Measurements from ENCODE around the gene NPIPB2.
"Not testable (repeated sequence)": the region's sequence is repeated elsewhere in the genome, so short reads cannot be mapped to it uniquely, and the experiment has no call there.

Gene NPIPB2

DNA sequence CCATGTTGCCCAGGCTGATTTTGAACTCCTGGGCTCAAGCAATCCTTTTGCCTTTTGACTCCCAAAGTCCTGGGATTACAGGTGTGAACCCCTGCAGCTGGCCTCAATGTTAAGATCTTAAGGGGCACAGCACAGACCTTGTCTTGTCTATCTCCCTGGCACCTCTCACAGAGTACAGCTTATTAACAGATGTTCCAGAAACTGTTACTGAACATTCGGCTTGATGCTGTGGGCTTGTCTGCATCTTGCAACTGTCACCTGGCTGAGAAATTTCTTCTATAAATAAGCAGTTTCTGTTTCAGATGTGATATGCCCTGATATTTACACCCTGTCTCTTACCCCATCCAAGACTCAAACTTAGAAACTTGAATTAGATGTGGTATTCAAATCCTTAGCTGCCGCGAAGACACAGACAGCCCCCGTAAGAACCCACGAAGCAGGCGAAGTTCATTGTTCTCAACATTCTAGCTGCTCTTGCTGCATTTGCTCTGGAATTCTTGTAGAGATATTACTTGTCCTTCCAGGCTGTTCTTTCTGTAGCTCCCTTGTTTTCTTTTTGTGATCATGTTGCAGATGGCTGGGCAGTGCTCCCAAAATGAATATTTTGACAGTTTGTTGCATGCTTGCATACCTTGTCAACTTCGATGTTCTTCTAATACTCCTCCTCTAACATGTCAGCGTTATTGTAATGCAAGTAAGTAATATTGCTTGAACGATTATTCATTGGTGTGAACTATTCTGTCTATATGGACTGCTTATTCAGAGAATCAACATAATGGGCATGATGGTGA is 23.1 kb upstream of the NPIPB2 start, which contains the start of gene TNFRSF17:
TNFRSF17 (plus strand) TSS at position 450 of the 791 bp plus-strand sequence; CDS start at position 565, 115 bp downstream.
- TF ChIP-seq, protein P1, sequence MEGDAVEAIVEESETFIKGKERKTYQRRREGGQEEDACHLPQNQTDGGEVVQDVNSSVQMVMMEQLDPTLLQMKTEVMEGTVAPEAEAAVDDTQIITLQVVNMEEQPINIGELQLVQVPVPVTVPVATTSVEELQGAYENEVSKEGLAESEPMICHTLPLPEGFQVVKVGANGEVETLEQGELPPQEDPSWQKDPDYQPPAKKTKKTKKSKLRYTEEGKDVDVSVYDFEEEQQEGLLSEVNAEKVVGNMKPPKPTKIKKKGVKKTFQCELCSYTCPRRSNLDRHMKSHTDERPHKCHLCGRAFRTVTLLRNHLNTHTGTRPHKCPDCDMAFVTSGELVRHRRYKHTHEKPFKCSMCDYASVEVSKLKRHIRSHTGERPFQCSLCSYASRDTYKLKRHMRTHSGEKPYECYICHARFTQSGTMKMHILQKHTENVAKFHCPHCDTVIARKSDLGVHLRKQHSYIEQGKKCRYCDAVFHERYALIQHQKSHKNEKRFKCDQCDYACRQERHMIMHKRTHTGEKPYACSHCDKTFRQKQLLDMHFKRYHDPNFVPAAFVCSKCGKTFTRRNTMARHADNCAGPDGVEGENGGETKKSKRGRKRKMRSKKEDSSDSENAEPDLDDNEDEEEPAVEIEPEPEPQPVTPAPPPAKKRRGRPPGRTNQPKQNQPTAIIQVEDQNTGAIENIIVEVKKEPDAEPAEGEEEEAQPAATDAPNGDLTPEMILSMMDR (IDR thresholded peaks at IDR 0.05), result no peak
- Histone ChIP-seq H3K36me3 (no peaks in the 10 kb centered on the region), H3K9me3 (no peaks in the 10 kb centered on the region), H3K27me3 (no peaks in the 10 kb centered on the region), H3K27ac (no peak within 1 kb of the TSS), H3K4me1 (ENCODE audit: control insufficient read depth in 1 of 2, insufficient read depth in 1 of 2, low read depth in 1 of 2, low read length in 1 of 2) (no peaks in the 10 kb centered on the region), H3K4me3 (ENCODE audit: low read depth in 1 of 2, low read length in 1 of 2) (no peak within 1 kb of the TSS)

DNA sequence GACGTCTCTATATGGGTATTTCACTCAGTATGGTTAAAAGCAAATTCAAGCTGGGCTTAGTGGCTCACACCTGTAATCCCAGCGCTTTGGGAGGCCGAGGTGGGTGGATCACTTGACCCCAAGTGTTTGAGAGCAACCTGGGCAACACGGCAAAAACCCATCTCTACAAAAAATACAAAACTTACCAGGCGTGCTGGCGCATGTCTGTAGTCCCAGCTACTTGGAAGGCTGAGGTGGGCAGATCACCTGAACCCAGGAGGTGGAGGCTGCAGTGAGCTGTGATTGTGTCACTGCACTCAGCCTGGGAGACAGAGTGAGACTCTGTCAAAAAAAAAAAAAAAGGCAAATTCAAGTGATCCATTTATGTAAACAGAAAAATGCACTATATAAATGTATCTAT is 21.9 kb upstream of the NPIPB2 start:
- no peaks in the 10 kb centered on the region for H3K4me1 ChIP-seq (ENCODE audit: control insufficient read depth in 1 of 2, insufficient read depth in 1 of 2, low read depth in 1 of 2, low read length in 1 of 2)
- H3K27me3 ChIP-seq, result no peaks in the 10 kb centered on the region
- no peaks in the 10 kb centered on the region for H3K36me3 ChIP-seq
- no peak overlapping the region for H3K4me3 ChIP-seq (ENCODE audit: low read depth in 1 of 2, low read length in 1 of 2)
- TF ChIP-seq, protein P1 (IDR thresholded peaks at IDR 0.05), result no peak
- no peak overlapping the region for H3K27ac ChIP-seq
- no peaks in the 10 kb centered on the region for H3K9me3 ChIP-seq

DNA sequence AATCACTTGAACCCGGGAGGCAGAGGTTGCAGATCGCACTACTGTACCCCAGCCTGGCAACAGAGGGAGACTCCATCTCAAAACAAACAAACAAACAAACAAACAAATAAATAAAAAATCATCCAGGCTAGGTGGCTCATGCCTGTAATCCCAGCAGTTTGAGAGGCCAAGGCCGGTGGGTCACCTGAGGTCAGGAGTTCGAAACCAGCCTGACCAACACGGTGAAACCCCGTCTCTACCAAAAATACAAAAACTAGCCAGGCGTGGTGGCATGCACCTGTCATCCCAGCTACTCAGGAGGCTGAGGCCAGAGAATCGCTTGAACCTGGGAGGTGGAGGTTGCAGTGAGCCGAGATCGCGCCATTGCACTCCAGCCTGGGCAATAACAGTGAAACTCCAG is 21.1 kb upstream of the NPIPB2 start:
- H3K27me3 ChIP-seq; H3K27ac ChIP-seq; H3K4me1 ChIP-seq (ENCODE audit: control insufficient read depth in 1 of 2, insufficient read depth in 1 of 2, low read depth in 1 of 2, low read length in 1 of 2); H3K4me3 ChIP-seq (ENCODE audit: low read depth in 1 of 2, low read length in 1 of 2); H3K36me3 ChIP-seq; H3K9me3 ChIP-seq: not testable (repeated sequence)

DNA sequence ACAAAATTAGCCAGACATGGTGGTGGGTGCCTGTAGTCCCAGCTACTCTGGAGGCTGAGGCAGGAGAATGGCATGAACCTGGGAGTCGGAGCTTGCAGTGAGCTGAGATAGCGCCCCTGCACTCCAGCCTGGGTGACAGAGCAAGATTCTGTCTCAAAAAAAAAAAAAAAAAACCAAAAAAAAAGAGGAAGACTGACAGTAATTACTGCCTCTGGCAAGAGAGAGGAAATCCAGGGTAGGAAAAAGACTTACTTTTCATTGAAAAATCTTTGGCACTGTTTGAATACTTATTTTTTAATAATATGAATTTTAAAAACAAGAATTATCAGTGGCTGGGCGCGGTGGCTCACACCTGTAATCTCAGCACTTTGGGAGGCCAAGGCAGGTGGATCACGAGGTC is 20.6 kb upstream of the NPIPB2 start:
- not testable (repeated sequence) for H3K4me3 ChIP-seq (ENCODE audit: low read depth in 1 of 2, low read length in 1 of 2); H3K27ac ChIP-seq; H3K9me3 ChIP-seq; H3K27me3 ChIP-seq; H3K36me3 ChIP-seq; H3K4me1 ChIP-seq (ENCODE audit: control insufficient read depth in 1 of 2, insufficient read depth in 1 of 2, low read depth in 1 of 2, low read length in 1 of 2)

DNA sequence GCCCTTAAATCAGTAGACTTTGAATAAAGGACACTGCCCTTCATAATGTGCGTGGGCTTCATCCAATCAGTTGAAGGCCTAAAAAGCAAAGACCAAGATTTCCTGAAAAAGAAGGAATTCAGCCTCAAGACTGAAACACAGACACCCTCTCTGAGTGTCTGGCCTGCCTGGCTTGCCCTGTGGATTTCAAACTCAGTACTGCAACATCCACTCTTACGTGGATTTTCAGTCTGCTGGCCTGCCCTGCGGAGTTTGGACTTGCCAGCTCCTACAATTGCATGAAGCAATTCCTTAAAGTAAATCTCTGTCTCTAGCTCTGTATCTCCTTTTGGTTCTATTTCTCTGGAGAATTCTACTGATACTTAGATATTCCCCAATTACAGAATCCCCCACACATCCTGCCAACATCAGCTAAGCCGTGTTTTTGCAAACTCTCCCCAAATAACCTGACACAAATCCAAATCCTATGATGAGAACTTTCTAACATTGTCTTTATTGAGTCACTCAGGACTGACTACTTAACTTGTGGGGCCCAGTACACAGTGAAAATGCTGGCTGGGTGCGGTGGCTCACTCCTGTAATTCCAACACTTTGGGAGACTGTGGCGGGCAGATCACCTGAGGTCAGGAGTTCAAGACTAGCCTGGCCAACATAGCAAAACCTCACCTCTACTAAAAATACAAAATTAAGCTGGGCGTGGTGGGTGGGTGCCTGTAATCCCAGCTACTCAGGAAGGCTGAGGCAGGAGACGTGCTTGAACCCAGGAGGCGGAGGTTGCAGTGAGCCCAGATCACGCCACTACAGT is 15.9 kb upstream of the NPIPB2 start:
- no peaks in the 10 kb centered on the region for H3K4me1 ChIP-seq (ENCODE audit: control insufficient read depth in 1 of 2, insufficient read depth in 1 of 2, low read depth in 1 of 2, low read length in 1 of 2)
- H3K36me3 ChIP-seq, result no peaks in the 10 kb centered on the region
- H3K27ac ChIP-seq, result no peak overlapping the region
- no peak overlapping the region for H3K4me3 ChIP-seq (ENCODE audit: low read depth in 1 of 2, low read length in 1 of 2)
- no peaks in the 10 kb centered on the region for H3K27me3 ChIP-seq
- H3K9me3 ChIP-seq, result no peaks in the 10 kb centered on the region
- TF ChIP-seq, protein P1 (IDR thresholded peaks at IDR 0.05), result no peak

DNA sequence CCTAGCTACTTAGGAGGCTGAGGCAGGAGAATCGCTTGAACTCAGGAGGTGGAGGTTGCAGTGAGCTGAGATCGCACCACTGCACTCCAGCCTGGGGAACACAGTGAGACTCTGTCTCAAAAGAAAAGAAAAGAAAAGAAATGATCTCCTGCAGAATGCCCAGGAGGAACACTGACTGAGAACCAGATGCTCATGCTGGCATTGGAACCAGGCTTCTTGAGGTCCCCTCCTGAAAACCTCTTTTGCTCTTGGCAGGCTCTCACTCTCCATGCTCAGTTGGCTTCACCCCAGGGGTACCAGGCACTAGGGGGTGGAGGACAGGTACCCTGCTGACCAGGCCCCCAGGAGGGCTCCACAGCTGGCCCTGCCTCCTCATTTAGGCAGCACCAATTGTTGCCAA is 14.7 kb upstream of the NPIPB2 start:
- no peak overlapping the region for H3K4me3 ChIP-seq (ENCODE audit: low read depth in 1 of 2, low read length in 1 of 2)
- TF ChIP-seq, protein P1 (IDR thresholded peaks at IDR 0.05), result no peak
- no peaks in the 10 kb centered on the region for H3K36me3 ChIP-seq
- H3K9me3 ChIP-seq, result no peaks in the 10 kb centered on the region
- no peaks in the 10 kb centered on the region for H3K27me3 ChIP-seq
- H3K27ac ChIP-seq, result no peak overlapping the region
- H3K4me1 ChIP-seq (ENCODE audit: control insufficient read depth in 1 of 2, insufficient read depth in 1 of 2, low read depth in 1 of 2, low read length in 1 of 2), result no peaks in the 10 kb centered on the region

Measured in neutrophil (primary cell).